HG02588 (cell line): Measurements from ENCODE around the gene CYP20A1.
"Not testable (repeated sequence)": the region's sequence is repeated elsewhere in the genome, so short reads cannot be mapped to it uniquely, and the experiment has no call there.

Source experiments
- ATAC-seq: cut with Tn5 transposase; IDR thresholded peaks from one replicate; pipeline ENCODE4 v1.9.1; 2021; ENCODE audit warnings: mild to moderate bottlenecking, moderate library complexity; ENCODE audit not compliant: unreplicated experiment

CYP20A1 gene

GRCh38 chr2:203238704-203239526 lies at the start of gene CYP20A1:
CYP20A1 (plus strand) TSS chr2:203239018; CDS start chr2:203239063, 45 bp downstream.
- ATAC-seq, result peak; percentile 85

GRCh38 chr2:203190547-203190946 lies 48.3 kb upstream of the CYP20A1 start:
- not testable (repeated sequence) for ATAC-seq

- not testable (repeated sequence) for ATAC-seq
Observed at GRCh38 chr2:203191026-203191425, 47.8 kb upstream of the CYP20A1 start.

GRCh38 chr2:203191961-203192360 lies 46.9 kb upstream of the CYP20A1 start:
- ATAC-seq, result no peak

- ATAC-seq, result no peak
Observed at GRCh38 chr2:203195331-203196036, 43.3 kb upstream of the CYP20A1 start.

GRCh38 chr2:203200866-203201265 lies 38.0 kb upstream of the CYP20A1 start:
- ATAC-seq, result no peak

- ATAC-seq, result no peak
Observed at GRCh38 chr2:203201426-203201825, 37.4 kb upstream of the CYP20A1 start.

- no peak for ATAC-seq
Observed at GRCh38 chr2:203209538-203209937, 29.3 kb upstream of the CYP20A1 start.

GRCh38 chr2:203225423-203226039 lies 13.3 kb upstream of the CYP20A1 start:
- no peak for ATAC-seq

GRCh38 chr2:203229674-203230073 lies 9.1 kb upstream of the CYP20A1 start:
- not testable (repeated sequence) for ATAC-seq

GRCh38 chr2:203237346-203238238 lies 1.2 kb upstream of the CYP20A1 start:
- ATAC-seq, result no peak

- no peak for ATAC-seq
Observed at GRCh38 chr2:203238292-203238703, 520 bp upstream of the CYP20A1 start.

GRCh38 chr2:203240491-203240890 lies 1.7 kb downstream of the CYP20A1 start:
- no peak for ATAC-seq

GRCh38 chr2:203242518-203242917 lies 3.7 kb downstream of the CYP20A1 start:
- no peak for ATAC-seq

GRCh38 chr2:203246646-203247045 lies 7.8 kb downstream of the CYP20A1 start:
- ATAC-seq, result no peak

- ATAC-seq, result no peak
Observed at GRCh38 chr2:203252818-203253217, 14.0 kb downstream of the CYP20A1 start.

- ATAC-seq, result not testable (repeated sequence)
Observed at GRCh38 chr2:203253422-203254095, 14.7 kb downstream of the CYP20A1 start.

- no peak for ATAC-seq
Observed at GRCh38 chr2:203261326-203262159, 22.7 kb downstream of the CYP20A1 start.

- no peak for ATAC-seq
Observed at GRCh38 chr2:203279288-203279687, 40.5 kb downstream of the CYP20A1 start.
